ENCODE measurements around the gene CDH4.

DNA sequence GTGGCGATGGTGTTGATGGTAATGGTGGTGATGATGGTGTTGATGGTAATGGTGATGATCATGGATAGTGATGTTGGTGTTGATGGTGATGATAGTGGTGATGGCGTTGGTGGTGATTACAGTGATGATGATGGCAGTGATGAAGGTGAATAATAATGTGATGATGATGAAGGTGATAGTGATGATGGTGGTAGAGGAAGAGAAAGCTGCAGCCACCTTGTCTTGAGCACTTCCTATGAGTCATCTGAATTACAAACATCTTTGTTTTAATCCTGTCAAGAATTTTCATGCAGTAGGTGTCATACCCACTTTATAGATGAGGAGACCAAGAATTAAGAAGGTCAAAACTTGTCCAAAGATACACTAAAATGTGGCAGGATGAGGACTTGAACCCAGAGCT, 571.2 kb downstream of the CDH4 start:
- TF ChIP-seq, protein P1, sequence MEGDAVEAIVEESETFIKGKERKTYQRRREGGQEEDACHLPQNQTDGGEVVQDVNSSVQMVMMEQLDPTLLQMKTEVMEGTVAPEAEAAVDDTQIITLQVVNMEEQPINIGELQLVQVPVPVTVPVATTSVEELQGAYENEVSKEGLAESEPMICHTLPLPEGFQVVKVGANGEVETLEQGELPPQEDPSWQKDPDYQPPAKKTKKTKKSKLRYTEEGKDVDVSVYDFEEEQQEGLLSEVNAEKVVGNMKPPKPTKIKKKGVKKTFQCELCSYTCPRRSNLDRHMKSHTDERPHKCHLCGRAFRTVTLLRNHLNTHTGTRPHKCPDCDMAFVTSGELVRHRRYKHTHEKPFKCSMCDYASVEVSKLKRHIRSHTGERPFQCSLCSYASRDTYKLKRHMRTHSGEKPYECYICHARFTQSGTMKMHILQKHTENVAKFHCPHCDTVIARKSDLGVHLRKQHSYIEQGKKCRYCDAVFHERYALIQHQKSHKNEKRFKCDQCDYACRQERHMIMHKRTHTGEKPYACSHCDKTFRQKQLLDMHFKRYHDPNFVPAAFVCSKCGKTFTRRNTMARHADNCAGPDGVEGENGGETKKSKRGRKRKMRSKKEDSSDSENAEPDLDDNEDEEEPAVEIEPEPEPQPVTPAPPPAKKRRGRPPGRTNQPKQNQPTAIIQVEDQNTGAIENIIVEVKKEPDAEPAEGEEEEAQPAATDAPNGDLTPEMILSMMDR (IDR thresholded peaks at IDR 0.05): no peak
- no peak for TF ChIP-seq EZH2 (IDR thresholded peaks at IDR 0.05; ENCODE audit: borderline replicate concordance, insufficient read depth, low read depth, low read length, poor library complexity, severe bottlenecking)

Measured in B cell (primary cell).